Peyer's patch (tissue), 4 donors: ENCODE measurements around the gene MMEL1.

Source experiments
- POLR2A ChIP-seq, 2 donors: fragments of 450-650 bp; IDR thresholded peaks; one replicate each; pipeline ENCODE4 v1.5.1; 2017; ENCODE audit warnings: antibody characterized with exemption in 2 of 2, mild to moderate bottlenecking in 2 of 2, moderate library complexity in 2 of 2
- TF ChIP-seq, protein P1 (sequence below), 6 experiments: fragments of 450-650 bp in 4 of 6; fragments of 200-600 bp in 2 of 6; sonication (generic) in 1 of 6; IDR thresholded peaks; one replicate each; pipeline ENCODE4 v1.5.1; 2017 to 2019; ENCODE audit warnings: antibody characterized with exemption in 6 of 6, mild to moderate bottlenecking in 3 of 6, moderate library complexity in 1 of 6

DNA sequence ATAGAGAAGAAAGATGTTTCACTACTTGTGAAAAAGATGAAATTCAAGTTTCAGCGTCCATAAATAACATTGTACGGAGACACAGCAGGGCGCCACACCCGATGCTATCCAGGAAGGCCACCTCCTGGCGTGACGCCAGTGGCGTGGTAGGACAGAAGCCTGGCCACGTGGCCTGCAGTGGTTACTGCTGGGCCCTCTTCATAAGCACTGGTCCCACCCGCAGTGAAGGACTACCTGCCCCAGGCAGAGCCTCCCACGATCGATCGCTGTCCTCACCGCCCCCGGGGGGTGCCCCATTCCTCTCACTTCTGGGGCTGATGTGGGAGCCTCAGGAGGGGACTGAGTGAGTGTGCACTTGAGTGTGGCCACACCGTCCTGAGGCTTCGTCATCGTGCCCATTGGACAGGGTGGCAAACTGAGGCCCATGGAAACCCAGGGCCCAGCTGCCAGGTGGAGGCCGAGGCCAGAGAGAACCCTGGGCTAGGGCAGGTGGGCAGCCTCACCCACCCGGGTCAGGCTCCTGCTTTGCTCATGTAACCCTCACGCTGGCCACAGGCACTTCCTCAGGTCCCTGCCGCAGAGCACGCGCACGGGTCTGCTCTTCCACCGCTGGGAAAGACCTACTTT is 91.1 kb downstream of the MMEL1 start:
- TF ChIP-seq, protein P1, sequence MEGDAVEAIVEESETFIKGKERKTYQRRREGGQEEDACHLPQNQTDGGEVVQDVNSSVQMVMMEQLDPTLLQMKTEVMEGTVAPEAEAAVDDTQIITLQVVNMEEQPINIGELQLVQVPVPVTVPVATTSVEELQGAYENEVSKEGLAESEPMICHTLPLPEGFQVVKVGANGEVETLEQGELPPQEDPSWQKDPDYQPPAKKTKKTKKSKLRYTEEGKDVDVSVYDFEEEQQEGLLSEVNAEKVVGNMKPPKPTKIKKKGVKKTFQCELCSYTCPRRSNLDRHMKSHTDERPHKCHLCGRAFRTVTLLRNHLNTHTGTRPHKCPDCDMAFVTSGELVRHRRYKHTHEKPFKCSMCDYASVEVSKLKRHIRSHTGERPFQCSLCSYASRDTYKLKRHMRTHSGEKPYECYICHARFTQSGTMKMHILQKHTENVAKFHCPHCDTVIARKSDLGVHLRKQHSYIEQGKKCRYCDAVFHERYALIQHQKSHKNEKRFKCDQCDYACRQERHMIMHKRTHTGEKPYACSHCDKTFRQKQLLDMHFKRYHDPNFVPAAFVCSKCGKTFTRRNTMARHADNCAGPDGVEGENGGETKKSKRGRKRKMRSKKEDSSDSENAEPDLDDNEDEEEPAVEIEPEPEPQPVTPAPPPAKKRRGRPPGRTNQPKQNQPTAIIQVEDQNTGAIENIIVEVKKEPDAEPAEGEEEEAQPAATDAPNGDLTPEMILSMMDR (IDR thresholded peaks at IDR 0.05): no peak
- no peak for TF ChIP-seq POLR2A (IDR thresholded peaks at IDR 0.05)
